Gastroesophageal sphincter (tissue), 3 donors: ENCODE measurements around the gene TSC22D3.

Source experiments
- CTCF ChIP-seq, 4 experiments: fragments of 200-600 bp in 2 of 4; fragments of 450-650 bp in 2 of 4; sonication (generic) in 1 of 4; IDR thresholded peaks; one replicate each; pipeline ENCODE4 v1.5.1; 2017 to 2019; ENCODE audit warnings: antibody characterized with exemption in 4 of 4, mild to moderate bottlenecking in 2 of 4, moderate library complexity in 2 of 4
- EP300 ChIP-seq: sonication (generic); formaldehyde crosslinking; IDR thresholded peaks from one replicate; pipeline ENCODE4 v1.6.1; 2017; ENCODE audit warnings: antibody characterized with exemption, mild to moderate bottlenecking
- POLR2A ChIP-seq, 2 donors: fragments of 450-650 bp; IDR thresholded peaks; one replicate each; pipeline ENCODE4 v1.6.1; 2017; ENCODE audit warnings: antibody characterized with exemption in 2 of 2, mild to moderate bottlenecking in 2 of 2, moderate library complexity in 1 of 2
- POLR2AphosphoS5 ChIP-seq: sonication (generic); formaldehyde crosslinking; IDR thresholded peaks from one replicate; pipeline ENCODE4 v1.6.1; 2017; ENCODE audit warnings: antibody characterized with exemption

- TF ChIP-seq POLR2A (IDR thresholded peaks at IDR 0.05) (no peak), CTCF (IDR thresholded peaks at IDR 0.05) (peak; percentile 70 to 92 (median 88)), EP300 (peak; percentile 82), POLR2AphosphoS5 (peak; percentile 93)
These were observed 57.4 kb downstream of the TSC22D3 start for GRCh38 chrX:107718156-107718621.
